GM19455 (cell line): ENCODE measurements around the gene REEP6.
"Not testable (repeated sequence)": the region's sequence is repeated elsewhere in the genome, so short reads cannot be mapped to it uniquely, and the experiment has no call there.

Source experiments
- ATAC-seq: cut with Tn5 transposase; IDR thresholded peaks from one replicate; pipeline ENCODE4 v1.9.1; 2021; ENCODE audit not compliant: unreplicated experiment

REEP6 gene

GRCh38 chr19:1505991-1506881, 15.3 kb downstream of the REEP6 start:
- no peak for ATAC-seq

- no peak for ATAC-seq
Observed at GRCh38 chr19:1507192-1507660, 16.2 kb downstream of the REEP6 start.

GRCh38 chr19:1507763-1508506, 17.0 kb downstream of the REEP6 start:
- ATAC-seq: no peak

- ATAC-seq: no peak
Observed at GRCh38 chr19:1508507-1508856, 17.5 kb downstream of the REEP6 start.

GRCh38 chr19:1509602-1510441, 18.8 kb downstream of the REEP6 start:
- ATAC-seq: no peak

GRCh38 chr19:1510442-1510806, 19.4 kb downstream of the REEP6 start:
- no peak for ATAC-seq

GRCh38 chr19:1510807-1511206, 19.8 kb downstream of the REEP6 start:
- no peak for ATAC-seq

GRCh38 chr19:1511318-1512317, 20.6 kb downstream of the REEP6 start:
- no peak for ATAC-seq

- ATAC-seq: no peak
Observed at GRCh38 chr19:1512671-1513498, 21.9 kb downstream of the REEP6 start, which contains the start of gene ADAMTSL5. Gene ADAMTSL5, minus strand, starts transcription at chr19:1513019. Its CDS starts 2,076 bp downstream, at chr19:1510943.

GRCh38 chr19:1513499-1514294, 22.7 kb downstream of the REEP6 start:
- no peak for ATAC-seq

GRCh38 chr19:1514295-1514661, 23.3 kb downstream of the REEP6 start:
- no peak for ATAC-seq

GRCh38 chr19:1514986-1515721, 24.2 kb downstream of the REEP6 start:
- no peak for ATAC-seq

GRCh38 chr19:1516395-1516753, 25.4 kb downstream of the REEP6 start:
- ATAC-seq: no peak

- no peak for ATAC-seq
Observed at GRCh38 chr19:1518471-1518870, 27.5 kb downstream of the REEP6 start.

- not testable (repeated sequence) for ATAC-seq
Observed at GRCh38 chr19:1519802-1520201, 28.8 kb downstream of the REEP6 start.

- ATAC-seq: no peak
Observed at GRCh38 chr19:1520203-1520780, 29.3 kb downstream of the REEP6 start.

- no peak for ATAC-seq
Observed at GRCh38 chr19:1521636-1522035, 30.7 kb downstream of the REEP6 start.
